Pancreas (tissue), 10 donors: Measurements from ENCODE around the gene HEBP2. TPM values are rescaled to one million over a fixed set of nuclear protein-coding genes. Genes with fewer than 3 reads are reported as not detected.

Experiments used
- ATAC-seq, 4 donors: fragments of 200-7000 bp; cut with Tn5 transposase; one replicate each; pipeline versions ENCODE4 v1.8.0 to v1.9.1; 2020; ENCODE audit warnings: mild to moderate bottlenecking in 4 of 4, moderate library complexity in 4 of 4
- DNase-seq, 6 donors: peaks; one replicate each; pipeline ENCODE4 v3.0.0-alpha.2; 2020
- FAIRE-seq: peaks from 2 replicates; lab custom pipeline; 2012; peaks lifted over from hg19 to GRCh38; lab: Jason Lieb, UNC
- H3K27ac ChIP-seq, 4 donors: fragments of 200-600 bp; sonication (generic); 1 replicate in 3 of 4; 2 replicates in 1 of 4; pipeline versions ENCODE4 v1.5.0 to v1.8.0; 2020
- H3K27me3 ChIP-seq, 4 donors: fragments of 200-600 bp; one replicate each; pipeline ENCODE4 v1.8.0; 2021
- H3K36me3 ChIP-seq, 3 donors: fragments of 200-600 bp; sonication (generic) in 1 of 3; one replicate each; pipeline versions ENCODE4 v1.5.0 to v1.8.0; 2020 to 2021
- H3K4me1 ChIP-seq, 3 donors: fragments of 200-600 bp; one replicate each; pipeline ENCODE4 v1.8.0; 2021
- H3K4me3 ChIP-seq, 4 donors: fragments of 200-600 bp; sonication (generic) in 2 of 4; one replicate each; pipeline versions ENCODE4 v1.5.0 to v1.8.0; 2020 to 2021
- H3K9me3 ChIP-seq, 4 donors: fragments of 200-600 bp; one replicate each; pipeline ENCODE4 v1.8.0; 2021
- WGBS, 2 donors: extraction: QIAGEN DNeasy Blood & Tissue Kit; methylation state at CpG; one replicate each; pipeline ENCODE4 v1.1.7; 2013; 5-methylcytosine and 5-hydroxymethylcytosine counted together
- intact Hi-C, 3 donors: fragments of 100-400 bp; cut with DNase I; formaldehyde crosslinking; loops; one replicate each; pipeline versions ENCODE4 v1.11.1 to v1.14.2; 2022
- microRNA-seq, 2 donors: library from miRNA; unstranded; fragments of <30 nt; microRNA quantifications; one replicate each; pipeline versions ENCODE4 to v1.1.0, GENCODE V29; 2019 to 2020
- polyA plus RNA-seq, 2 donors: library from polyadenylated mRNA; stranded (reverse); fragments of 200-250 nt; gene quantifications; one replicate each; pipeline ENCODE4 v1.2.3, GENCODE V29; 2013
- total RNA-seq, 6 donors: library from RNA; stranded (reverse); fragmentation: NEBNext Ultra II Directional in 4 of 6; extraction: Animal tissue kit (Norgen Biotek cat#: 25700) in 4 of 6; gene quantifications; one replicate each; pipeline versions ENCODE4 v1.2.1 to v1.2.4, GENCODE V29; 2021 to 2023
- TF ChIP-seq, protein P1 (sequence below), 4 donors: fragments of 200-600 bp; sonication (generic) in 3 of 4; IDR thresholded peaks; one replicate each; pipeline versions ENCODE4 v1.5.0 to v1.8.0; 2021; ENCODE audit warnings: antibody characterized with exemption in 4 of 4
- donor health status: healthy with polysubstance abuse.
- donor health status: DM: no; HTN: no; CAD: no; lungs with moderate emphysema.
- donor health status: DM: no; HTN: no; CAD: no.
- donor health status: control.
- donor health status: control.
- donor health status: Bipolar disorder and iron deficiency.
- donor health status: DM: yes; HTN: yes; CAD: no.
- donor health status: DM: no; HTN: no; CAD: no.
- donor health status: DM: no; HTN: no; CAD: no.
- donor health status: DM: yes; HTN: yes; CAD: no.

The HEBP2 gene
- total and polyA plus RNA-seq, 8 donors, result 10.7 to 34.0 (median 28.5) TPM

DNA sequence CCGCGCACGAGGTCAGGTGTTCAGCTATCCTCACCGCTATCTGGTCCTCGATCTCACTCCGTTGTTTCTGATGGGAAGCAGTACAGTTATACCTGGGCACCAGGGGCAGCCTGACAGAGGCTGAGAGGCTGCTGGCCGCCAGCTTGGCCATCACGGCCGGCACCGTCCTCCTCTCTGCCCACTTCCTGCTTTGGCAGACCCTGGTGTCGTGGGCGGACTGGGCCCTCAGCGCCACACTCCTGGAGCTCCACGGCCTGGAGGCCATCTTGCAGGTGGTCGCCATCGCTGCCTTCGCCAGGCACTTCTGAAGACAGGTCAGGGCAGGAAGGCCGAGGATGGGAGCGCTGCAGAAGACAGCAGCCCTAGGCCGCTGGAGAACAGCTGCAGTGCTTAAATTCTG is 60.1 kb downstream of the HEBP2 start:
- intact Hi-C loops, result no loop called here

GRCh38 chr6:138465007-138465645 is 61.1 kb downstream of the HEBP2 start:
- DNase-seq (no peak), FAIRE-seq (no peak)
- no peaks in the 10 kb centered on the region for H3K4me1 ChIP-seq

More for the DNA sequence above, 60.1 kb downstream of the HEBP2 start:
- no peaks in the 10 kb centered on the region for H3K27me3 ChIP-seq
- no peak overlapping the region for H3K27ac ChIP-seq
- FAIRE-seq (no peak), DNase-seq (peak in 1 of 6 donors; percentile 61), ATAC-seq (no peak)
- TF ChIP-seq, protein P1, sequence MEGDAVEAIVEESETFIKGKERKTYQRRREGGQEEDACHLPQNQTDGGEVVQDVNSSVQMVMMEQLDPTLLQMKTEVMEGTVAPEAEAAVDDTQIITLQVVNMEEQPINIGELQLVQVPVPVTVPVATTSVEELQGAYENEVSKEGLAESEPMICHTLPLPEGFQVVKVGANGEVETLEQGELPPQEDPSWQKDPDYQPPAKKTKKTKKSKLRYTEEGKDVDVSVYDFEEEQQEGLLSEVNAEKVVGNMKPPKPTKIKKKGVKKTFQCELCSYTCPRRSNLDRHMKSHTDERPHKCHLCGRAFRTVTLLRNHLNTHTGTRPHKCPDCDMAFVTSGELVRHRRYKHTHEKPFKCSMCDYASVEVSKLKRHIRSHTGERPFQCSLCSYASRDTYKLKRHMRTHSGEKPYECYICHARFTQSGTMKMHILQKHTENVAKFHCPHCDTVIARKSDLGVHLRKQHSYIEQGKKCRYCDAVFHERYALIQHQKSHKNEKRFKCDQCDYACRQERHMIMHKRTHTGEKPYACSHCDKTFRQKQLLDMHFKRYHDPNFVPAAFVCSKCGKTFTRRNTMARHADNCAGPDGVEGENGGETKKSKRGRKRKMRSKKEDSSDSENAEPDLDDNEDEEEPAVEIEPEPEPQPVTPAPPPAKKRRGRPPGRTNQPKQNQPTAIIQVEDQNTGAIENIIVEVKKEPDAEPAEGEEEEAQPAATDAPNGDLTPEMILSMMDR (IDR thresholded peaks at IDR 0.05), result no peak
- no peaks in the 10 kb centered on the region for H3K4me1 ChIP-seq
- no peak overlapping the region for H3K4me3 ChIP-seq
- peaks cover 0 to 17% (median 0%) of the 10 kb centered on the region in 3 donors for H3K36me3 ChIP-seq
- 92 to 97% methylated on average over 20 of the region's 20 CpGs for WGBS, 2 donors
- no peaks in the 10 kb centered on the region for H3K9me3 ChIP-seq

DNA sequence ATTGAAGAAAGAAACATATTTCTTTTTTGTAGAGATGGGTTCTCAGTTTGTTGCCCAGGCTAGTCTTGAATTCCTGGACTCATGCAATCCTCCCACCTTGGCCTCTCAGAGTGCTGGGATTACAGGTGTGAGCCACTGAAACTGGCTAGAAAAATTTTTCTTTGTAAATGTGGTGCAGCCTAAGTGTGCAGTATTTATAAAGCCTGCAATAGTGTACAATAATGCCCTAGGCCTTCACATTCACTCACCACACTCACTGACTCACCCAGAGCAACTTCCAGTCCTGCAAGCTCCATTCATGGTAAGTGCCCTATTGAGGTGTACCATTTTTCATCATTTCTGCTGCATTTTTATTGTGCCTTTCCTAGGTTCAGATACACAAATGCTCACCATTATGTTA is 63.9 kb downstream of the HEBP2 start:
- DNase-seq (no peak), FAIRE-seq (no peak), ATAC-seq (no peak)
- no peaks in the 10 kb centered on the region for H3K27me3 ChIP-seq
- no peak overlapping the region for H3K4me3 ChIP-seq
- H3K36me3 ChIP-seq, result peaks cover 0 to 17% (median 0%) of the 10 kb centered on the region in 3 donors
- intact Hi-C loops, result no loop called here
- H3K4me1 ChIP-seq, result no peaks in the 10 kb centered on the region
- H3K9me3 ChIP-seq, result no peaks in the 10 kb centered on the region
- no peak overlapping the region for H3K27ac ChIP-seq
- TF ChIP-seq, protein P1 (IDR thresholded peaks at IDR 0.05), result no peak

More at GRCh38 chr6:138465007-138465645, 61.1 kb downstream of the HEBP2 start:
- 67 to 87% methylated on average over 1 of the region's 1 CpG for WGBS, 2 donors
- Histone ChIP-seq H3K27ac (no peak overlapping the region), H3K9me3 (no peaks in the 10 kb centered on the region), H3K36me3 (peaks cover 0 to 22% (median 0%) of the 10 kb centered on the region in 3 donors), H3K4me3 (no peak overlapping the region), H3K27me3 (no peaks in the 10 kb centered on the region)
- ATAC-seq, result peak in 3 of 4 donors; percentile 40 to 65 (median 45)
- TF ChIP-seq, protein P1 (IDR thresholded peaks at IDR 0.05), result no peak
- intact Hi-C loops, result no loop called here

DNA sequence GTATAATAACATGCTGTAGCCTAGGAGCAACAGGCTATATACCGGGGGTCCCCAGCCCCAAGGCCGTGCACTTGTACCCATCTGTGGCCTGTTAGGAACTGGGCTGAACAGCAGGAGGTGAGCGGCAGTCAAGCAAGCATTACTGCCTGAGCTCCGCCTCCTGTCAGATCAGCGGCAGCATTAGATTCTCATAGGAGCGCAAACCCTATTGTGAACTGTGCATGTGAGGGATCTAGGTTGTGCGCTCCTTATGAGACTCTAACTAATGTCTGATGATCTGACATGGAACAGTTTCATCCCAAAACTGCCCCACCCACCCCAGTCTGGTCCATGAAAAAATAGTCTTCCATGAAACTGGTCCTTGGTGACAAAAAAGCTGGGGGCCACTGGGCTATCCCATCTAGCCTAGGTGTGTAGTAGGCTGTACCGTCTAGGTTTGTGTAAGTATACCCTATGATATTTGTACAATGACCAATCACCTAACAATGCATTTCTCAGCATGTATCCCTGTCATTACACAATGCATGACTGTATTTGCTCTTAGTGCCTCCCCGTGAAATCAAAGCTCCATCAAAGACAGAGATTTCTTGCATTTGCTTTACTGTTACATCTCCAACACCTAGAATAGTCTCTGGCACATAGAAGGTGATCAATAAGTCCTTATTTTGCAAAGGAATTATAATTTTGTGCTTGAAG is 64.4 kb downstream of the HEBP2 start:
- FAIRE-seq, result no peak
- intact Hi-C loops, result no loop called here
- no peak for DNase-seq

More for the DNA sequence above, 64.4 kb downstream of the HEBP2 start:
- Histone ChIP-seq H3K4me3 (no peak overlapping the region), H3K9me3 (no peaks in the 10 kb centered on the region), H3K4me1 (no peaks in the 10 kb centered on the region), H3K27me3 (no peaks in the 10 kb centered on the region), H3K36me3 (peaks cover 0 to 17% (median 0%) of the 10 kb centered on the region in 3 donors), H3K27ac (no peak overlapping the region)
- ATAC-seq, result peak in 2 of 4 donors; percentile 22 to 32
- TF ChIP-seq, protein P1 (IDR thresholded peaks at IDR 0.05), result no peak
- WGBS, 2 donors, result 94 to 96% methylated on average over 9 of the region's 9 CpGs

Small RNA genes within 50 kb of the gene (microRNA-seq; reads per million reads assigned to microRNA genes)
- 0.39 to 1.8 reads per million in 2 donors for gene MIR3145

Other genes starting within 250 kb of the HEBP2 start
- gene ARFGEF3, start 242.3 kb upstream of the HEBP2 start, total RNA-seq, result 10 to 100 TPM; 13.7 to 19.0 (median 16.4) TPM
- gene ARFGEF3, start 242.3 kb upstream of the HEBP2 start, polyA plus RNA-seq, result 1 to 10 TPM; 4.8 to 9.7 TPM
- gene PBOV1, start 185.7 kb upstream of the HEBP2 start, total RNA-seq, result not detected
- gene PBOV1, start 185.7 kb upstream of the HEBP2 start, polyA plus RNA-seq, result not detected
- gene SMIM28, start 26.3 kb upstream of the HEBP2 start, total RNA-seq, result not detected
- gene SMIM28, start 26.3 kb upstream of the HEBP2 start, polyA plus RNA-seq, result not detected
- 10 to 100 TPM in 3 of 6 donors, 1 to 10 TPM in 3; 4.8 to 16.3 (median 11.8) TPM for gene NHSL1, start 95.3 kb downstream of the HEBP2 start, total RNA-seq
- gene NHSL1, start 95.3 kb downstream of the HEBP2 start, polyA plus RNA-seq, result 1 to 10 TPM; 3.5 to 4.6 TPM